GDM1 (cell line): ENCODE measurements around the gene SCYGR4.
"Not testable (repeated sequence)": the region's sequence is repeated elsewhere in the genome, so short reads cannot be mapped to it uniquely, and the experiment has no call there.

Source experiments
- DNase-seq: peaks from one replicate; lab custom pipeline; 2025; lab: John Stamatoyannopoulos, UW

Gene SCYGR4

GRCh38 chr2:227617316-227618230 is at the start of gene SCYGR4:
TSS of gene SCYGR4 (plus strand) at chr2:227617498. CDS start at chr2:227617498, 0 bp downstream.
- no peak for DNase-seq

- no peak for DNase-seq
Observed at GRCh38 chr2:227568852-227569169, 48.5 kb upstream of the SCYGR4 start.

GRCh38 chr2:227570615-227571014 is 46.7 kb upstream of the SCYGR4 start:
- DNase-seq = no peak

GRCh38 chr2:227576110-227576509 is 41.2 kb upstream of the SCYGR4 start:
- DNase-seq = no peak

- no peak for DNase-seq
Observed at GRCh38 chr2:227576812-227577211, 40.5 kb upstream of the SCYGR4 start.

GRCh38 chr2:227577555-227577954 is 39.7 kb upstream of the SCYGR4 start:
- DNase-seq = no peak

- DNase-seq = no peak
Observed at GRCh38 chr2:227578642-227579041, 38.7 kb upstream of the SCYGR4 start.

GRCh38 chr2:227579791-227580190 is 37.5 kb upstream of the SCYGR4 start:
- no peak for DNase-seq

GRCh38 chr2:227582369-227582768 is 34.9 kb upstream of the SCYGR4 start:
- no peak for DNase-seq

GRCh38 chr2:227592694-227593387 is 24.5 kb upstream of the SCYGR4 start:
- no peak for DNase-seq

- no peak for DNase-seq
Observed at GRCh38 chr2:227595797-227596196, 21.5 kb upstream of the SCYGR4 start.

GRCh38 chr2:227597036-227597435 is 20.3 kb upstream of the SCYGR4 start:
- no peak for DNase-seq

GRCh38 chr2:227597998-227598397 is 19.3 kb upstream of the SCYGR4 start:
- DNase-seq = no peak

- DNase-seq = not testable (repeated sequence)
Observed at GRCh38 chr2:227598835-227599503, 18.3 kb upstream of the SCYGR4 start, which contains the start of gene SCYGR2. TSS of gene SCYGR2 (plus strand) at chr2:227598893. CDS start at chr2:227598893, 0 bp downstream.

GRCh38 chr2:227602358-227602757 is 14.9 kb upstream of the SCYGR4 start:
- DNase-seq = no peak

- no peak for DNase-seq
Observed at GRCh38 chr2:227606476-227606875, 10.8 kb upstream of the SCYGR4 start.

GRCh38 chr2:227607941-227608340 is 9.4 kb upstream of the SCYGR4 start:
- DNase-seq = no peak

GRCh38 chr2:227608561-227609338 is 8.5 kb upstream of the SCYGR4 start:
- peak; percentile 44 for DNase-seq

GRCh38 chr2:227610123-227610522 is 7.2 kb upstream of the SCYGR4 start:
- no peak for DNase-seq

GRCh38 chr2:227612546-227613271 is 4.6 kb upstream of the SCYGR4 start:
- no peak for DNase-seq

GRCh38 chr2:227613272-227613660 is 4.0 kb upstream of the SCYGR4 start:
- DNase-seq = no peak
